NCI-H82 treated with DMSO at 0.1 percent for 48 hours (cell line): ENCODE measurements around the gene GIMAP6.
"Not testable (repeated sequence)": the region's sequence is repeated elsewhere in the genome, so short reads cannot be mapped to it uniquely, and the experiment has no call there.

Experiments used
- DNase-seq: peaks from one replicate; lab custom pipeline; 2025; ENCODE audit not compliant: unreplicated experiment; lab: John Stamatoyannopoulos, UW

The GIMAP6 gene

DNA sequence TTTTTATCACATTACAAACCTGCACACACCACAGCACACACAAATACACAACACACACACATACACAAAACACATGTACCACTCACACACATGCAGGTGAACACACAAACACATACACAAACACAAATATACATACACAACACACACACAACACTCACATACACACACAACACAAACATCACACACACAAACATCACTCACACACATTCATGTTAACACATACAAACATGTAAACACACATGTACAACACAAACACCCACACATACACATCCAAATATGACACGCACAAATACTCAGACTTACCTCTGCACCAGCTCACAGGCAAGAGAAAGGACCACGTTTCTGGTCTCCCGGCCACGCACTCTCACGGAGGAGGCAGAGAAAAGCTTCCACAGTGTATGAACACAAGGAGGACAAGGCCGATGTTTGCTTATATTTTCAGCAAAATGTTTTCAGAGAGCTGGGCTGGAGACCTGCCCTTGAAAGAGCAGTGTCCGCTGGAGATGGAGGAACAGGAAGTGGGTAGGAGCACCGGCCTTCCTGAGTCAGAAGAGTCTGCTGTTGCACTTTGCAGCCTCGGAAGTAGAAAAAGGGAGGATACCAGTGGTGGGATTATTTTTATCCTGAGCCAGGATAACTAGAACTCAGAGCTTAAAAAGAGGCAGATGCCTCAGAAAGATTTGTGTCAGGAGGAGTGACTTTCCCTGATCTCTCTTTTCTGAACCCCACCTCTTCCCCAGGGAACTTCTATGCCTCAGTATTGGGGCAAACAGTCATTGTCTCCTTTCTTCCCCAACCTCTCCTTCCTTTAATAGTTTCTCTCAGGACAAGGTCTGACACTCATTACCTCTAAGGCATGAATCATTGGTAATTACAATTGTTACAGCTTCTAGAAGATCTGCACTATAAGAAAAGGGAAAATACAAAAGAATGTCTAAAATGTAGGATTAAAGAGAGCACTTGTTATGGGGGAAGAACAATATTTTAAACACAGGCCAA, at the start of gene GIMAP6:
TSS of gene GIMAP6 (minus strand) at position 520 of the 999 bp plus-strand sequence. CDS start 2,243 bp downstream, outside the sequence.
- DNase-seq: no peak

DNA sequence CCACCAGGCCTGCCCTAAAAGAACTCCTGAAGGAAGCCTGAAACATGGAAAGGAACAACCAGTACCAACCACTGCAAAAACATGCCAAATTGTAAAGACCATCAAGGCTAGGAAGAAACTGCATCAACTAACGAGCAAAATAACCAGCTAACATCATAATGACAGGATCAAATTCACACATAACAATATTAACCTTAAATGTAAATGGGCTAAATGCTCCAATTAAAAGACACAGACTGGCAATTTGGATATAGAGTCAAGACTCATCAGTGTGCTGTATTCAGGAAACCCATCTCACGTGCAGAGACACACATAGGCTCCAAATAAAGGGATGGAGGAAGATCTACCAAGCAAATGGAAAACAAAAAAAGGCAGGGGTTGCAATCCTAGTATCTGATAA, 48.2 kb upstream of the GIMAP6 start:
- not testable (repeated sequence) for DNase-seq

DNA sequence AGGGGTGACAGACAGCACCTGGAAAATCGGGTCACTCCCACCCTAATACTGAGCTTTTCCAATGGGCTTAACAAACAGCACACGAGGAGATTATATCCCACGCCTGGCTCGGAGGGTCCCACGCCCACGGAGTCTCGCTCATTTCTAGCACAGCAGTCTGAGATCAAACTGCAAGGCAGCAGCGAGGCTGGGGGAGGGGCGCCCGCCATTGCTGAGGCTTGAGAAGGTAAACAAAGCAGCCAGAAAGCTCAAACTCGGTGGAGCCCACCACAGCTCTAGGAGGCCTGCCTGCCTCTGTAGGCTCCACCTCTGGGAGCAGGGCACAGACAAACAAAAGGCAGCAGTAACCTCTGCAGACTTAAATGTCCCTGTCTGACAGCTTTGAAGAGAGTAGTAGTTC, 46.4 kb upstream of the GIMAP6 start:
- DNase-seq: not testable (repeated sequence)

DNA sequence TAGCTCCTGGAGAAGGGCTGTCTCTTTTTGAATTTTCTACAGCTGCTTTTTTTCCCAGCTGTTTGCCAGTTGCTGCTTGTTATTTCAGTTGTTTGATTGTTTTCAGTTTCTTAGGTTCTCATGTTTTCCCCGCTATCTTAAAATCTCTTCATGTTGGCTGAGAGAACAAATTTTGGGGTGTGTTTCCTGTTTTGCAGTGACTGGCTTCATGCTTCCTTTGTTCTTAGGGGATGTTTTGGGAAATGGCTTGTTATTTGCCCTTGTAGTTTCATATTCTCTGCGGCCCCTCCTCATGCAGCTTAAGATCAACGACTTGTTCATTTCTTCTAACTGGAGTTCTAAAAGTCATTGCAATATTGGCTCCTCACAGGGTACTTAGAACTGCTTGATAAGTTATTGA, 44.7 kb upstream of the GIMAP6 start:
- DNase-seq: not testable (repeated sequence)

DNA sequence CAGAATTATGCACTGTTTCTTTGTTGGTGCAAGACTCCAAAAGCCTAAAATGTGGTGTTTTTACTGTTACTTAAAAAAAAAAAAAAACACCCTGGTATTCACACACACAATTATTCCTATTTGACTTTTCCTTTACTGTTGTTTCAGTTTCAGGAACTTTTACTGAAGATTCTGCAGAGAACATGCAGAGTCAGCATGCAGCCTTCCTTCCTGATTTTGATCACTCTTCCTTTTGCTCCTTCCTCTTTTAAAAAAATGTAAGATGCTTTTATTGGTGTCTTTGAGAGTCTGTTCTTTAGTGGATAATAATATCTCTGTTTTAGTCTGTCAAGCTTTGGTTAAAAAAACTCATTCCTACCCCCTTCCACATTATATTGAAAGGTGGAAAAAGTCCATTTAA, 44.1 kb upstream of the GIMAP6 start:
- DNase-seq: not testable (repeated sequence)

DNA sequence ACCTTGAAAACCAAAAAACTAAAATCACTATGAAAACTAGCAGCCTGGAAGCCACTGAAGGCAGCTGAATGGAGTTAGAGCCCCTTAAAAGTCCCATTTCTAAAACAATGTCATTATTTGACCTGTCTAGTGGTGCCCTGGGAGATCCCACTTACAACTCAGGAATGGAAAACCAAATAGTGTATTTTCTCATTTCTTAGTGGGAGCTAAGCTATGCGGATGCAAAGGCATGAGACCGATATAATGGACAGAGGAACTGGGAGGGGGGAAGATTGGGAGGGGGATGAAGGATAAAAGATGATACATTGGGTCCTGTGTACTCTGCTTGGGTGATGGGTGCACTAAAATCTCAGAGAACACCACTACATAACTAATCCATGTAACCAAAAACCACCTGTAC, 43.5 kb upstream of the GIMAP6 start:
- DNase-seq: no peak

DNA sequence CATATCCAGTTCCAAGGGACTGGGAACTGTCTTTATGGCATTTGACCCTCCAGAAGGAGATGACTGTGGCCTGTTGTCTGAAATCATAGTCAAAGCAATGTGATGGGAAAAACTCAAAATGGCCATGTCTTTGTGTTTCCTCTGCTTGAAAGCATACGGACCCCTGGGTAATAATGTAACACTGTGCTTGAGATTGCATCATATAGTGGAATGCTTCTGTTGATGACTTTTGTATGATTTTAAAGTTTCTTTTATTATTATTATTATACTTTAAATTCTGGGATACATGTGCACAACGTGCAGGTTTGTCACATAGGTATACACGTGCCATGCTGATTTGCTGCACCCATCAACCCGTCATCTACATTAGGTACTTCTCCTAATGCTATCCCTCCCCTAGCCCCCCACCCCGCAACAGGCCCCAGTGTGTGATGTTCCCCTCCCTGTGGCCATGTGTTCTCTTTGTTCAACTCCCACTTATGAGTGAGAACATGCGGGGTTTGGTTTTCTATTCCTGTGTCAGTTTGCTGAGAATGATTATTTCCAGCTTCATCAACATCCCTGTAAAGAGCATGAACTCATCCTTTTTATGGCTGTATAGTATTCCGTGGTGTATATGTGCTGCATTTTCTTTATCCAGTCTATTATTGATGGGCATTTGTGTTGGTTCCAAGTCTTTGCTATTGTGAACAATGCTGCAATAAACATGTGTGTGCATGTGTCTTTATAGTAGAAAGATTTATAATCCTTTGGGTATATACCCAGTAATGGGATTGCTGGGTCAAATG, 39.8 kb upstream of the GIMAP6 start:
- not testable (repeated sequence) for DNase-seq

DNA sequence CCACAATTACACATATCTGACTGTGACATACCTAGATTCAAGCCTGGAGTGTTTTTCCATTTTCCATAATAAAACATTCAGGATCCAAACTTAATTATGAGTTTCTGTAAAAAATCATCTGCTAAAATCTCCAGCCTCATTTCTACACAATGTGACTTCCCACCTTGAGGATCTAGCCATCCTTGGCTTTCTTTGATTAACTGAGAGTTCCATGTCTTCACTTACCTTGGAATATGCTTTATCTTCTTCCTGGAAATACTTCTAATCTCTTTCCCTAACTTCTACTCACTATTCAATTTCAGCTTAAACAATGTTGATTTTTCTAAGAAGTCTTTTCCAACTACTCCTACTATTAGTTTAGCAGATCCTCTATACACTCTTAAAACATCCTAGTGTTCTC, 36.8 kb upstream of the GIMAP6 start:
- no peak for DNase-seq

DNA sequence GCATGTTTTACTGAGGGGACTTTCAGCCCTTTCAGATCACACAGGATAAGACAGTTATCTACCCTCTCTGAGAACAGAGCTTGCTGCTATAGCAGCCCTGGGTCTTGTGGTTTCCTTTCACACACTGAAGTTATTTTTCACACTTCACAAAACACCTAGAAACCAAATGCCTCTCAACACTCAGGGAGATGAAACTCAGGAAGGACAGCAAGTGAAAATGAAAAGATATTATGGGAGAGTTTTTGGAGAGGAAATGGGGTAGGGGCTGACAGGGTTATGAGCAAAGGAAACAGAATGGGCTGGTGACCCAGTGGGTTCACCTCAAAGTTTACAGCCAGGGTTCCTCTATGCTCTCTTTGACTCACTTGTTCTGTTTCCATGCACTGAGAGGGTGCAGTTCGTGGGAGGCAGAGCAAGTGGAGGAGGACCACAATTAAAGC, 36.3 kb upstream of the GIMAP6 start:
- no peak for DNase-seq

DNA sequence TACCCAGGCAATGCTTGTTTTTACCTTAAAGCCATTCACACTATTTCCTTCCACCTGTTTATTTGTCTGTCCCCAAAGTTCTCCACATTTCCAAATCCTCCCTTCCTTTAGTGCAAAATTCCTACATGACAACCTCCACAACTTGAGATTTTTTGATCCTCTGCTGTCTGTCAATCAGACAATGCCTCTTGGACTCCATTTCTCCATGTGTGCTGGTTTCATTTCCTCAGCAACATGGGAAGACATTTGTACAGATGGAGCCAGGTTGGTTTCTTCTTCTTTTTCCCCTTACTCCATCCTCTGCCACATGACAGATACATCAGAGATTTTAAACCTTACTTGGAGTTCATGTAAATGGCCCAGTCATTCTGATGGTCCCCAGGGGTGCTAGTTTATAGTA, 34.2 kb upstream of the GIMAP6 start:
- DNase-seq: no peak

DNA sequence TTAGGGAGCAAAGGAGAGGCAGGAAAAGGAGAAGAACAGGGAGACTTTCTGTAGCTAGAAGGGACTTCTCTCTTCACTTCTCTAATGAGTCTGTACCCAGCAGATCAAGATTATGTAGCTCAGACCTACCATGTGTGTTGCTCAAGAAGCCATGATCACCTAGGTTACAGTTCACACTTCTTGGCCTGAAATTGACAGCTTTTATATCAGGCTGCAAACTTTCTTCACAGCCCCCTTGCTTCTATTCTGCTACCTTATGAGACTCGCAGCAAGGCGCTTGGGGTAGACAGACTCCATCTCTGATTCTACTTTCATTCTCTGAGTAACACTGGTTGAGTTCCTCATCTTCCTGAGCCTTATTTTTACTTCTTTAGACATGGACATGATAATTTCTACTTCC, 33.7 kb upstream of the GIMAP6 start:
- no peak for DNase-seq

DNA sequence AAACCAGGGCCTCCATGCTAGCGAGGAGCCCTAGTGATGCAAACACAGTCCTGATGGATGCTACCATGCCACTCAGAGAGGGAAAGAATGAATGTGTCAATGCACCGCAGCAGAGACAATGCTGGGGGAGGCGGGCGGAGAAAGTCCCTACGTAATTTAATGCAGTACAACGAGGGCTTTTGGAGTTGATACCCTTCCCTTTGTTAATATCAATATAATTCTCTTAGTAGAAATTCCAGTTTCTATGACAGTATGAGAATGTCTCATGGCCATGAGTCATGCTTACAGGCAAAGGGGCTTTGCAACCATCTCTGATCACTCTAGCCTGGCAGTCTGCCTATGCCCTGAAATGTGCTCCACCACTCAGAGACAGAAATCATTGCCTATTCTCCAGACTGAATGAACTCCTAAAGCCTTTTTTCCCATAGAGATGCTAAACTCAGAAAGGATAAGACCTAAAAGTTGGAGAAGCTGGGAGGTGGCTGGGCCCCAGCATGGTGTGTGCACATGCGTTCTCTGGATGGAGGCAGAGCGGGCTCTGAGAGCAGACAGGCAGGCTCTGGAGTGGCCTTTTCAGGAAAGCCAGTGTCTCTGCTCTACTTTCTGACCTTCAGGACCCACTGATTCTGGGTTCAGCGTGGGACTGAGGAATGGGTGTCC, 33.0 kb upstream of the GIMAP6 start:
- DNase-seq: no peak

DNA sequence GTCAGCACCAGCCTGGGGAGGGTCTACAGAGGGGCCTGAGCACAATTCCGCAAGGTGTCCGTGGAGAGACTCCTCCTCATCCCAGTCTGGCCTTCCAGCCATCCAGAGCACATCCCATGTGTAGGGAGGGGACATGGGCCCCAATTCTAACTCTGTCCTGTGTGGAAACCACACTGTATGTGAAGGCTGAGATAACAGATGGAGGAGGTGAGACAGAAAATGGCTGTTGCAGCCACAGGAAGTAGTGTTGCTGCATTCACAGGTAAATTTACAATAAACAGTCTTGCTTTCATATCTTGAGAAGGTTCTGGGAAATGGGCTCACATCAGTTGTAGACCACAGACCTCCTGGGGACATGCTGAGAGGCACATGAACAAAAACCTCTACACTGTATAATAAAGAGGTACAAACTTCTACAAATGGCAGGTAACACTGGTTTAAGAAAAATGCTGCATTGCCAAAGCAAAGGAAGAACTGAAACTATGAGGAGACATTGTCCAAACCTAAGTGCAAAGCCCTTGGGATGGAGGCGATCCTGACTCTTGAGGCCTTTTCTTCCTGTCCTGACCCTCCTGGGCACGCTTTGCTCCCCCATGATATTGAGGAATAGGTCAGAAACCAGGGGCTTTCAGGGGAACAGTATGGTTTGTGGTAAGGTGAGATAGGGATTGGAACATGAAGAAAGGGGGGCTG, 31.8 kb upstream of the GIMAP6 start:
- no peak for DNase-seq

DNA sequence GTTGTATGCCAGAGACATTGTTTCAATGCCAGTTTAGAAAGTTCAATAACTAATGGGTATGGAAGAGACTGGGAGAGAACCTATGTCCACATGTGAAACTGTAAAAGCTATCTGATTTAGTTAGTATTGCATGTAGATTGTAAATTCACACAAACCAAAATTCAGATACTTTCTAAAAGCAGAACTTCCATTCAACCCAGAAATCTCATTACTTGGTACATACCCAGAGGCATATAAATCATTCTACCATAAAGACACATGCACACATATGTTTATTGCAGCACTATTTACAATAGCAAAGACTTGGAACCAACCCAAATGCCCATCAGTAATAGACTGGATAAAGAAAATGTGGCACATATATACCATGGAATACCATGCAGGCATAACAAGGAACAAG, 30.6 kb upstream of the GIMAP6 start:
- DNase-seq: not testable (repeated sequence)

DNA sequence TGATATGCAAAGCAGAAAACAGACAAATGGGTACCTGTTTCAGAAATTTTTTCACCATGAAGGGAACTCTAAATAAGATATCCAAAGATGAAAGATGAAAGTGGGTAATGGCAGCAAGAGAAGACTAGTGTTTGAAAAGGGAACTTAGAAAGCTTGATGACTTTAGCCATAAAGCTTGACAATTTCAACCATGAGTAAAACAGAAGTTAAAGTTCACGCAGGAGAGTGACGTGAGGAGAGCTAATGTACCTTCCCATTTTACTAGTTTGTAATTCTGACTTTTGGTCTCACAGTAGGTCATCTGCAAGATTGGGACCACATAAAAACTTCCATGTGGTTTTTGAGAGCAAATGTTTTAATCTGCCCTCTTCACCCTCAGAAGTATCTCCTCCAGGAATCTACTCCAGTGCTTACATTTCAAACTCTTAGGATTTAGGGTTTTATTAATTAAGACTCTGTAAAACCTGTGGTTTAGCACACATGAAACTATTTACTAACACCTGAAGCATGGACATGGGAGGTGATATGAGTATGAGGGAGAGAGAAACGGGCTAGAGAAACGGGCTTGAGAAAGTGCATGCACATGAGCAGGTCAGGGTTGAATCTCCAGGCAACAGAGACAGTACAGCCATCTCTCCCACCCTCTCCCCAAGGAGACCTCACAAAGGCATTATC, 28.9 kb upstream of the GIMAP6 start:
- no peak for DNase-seq

DNA sequence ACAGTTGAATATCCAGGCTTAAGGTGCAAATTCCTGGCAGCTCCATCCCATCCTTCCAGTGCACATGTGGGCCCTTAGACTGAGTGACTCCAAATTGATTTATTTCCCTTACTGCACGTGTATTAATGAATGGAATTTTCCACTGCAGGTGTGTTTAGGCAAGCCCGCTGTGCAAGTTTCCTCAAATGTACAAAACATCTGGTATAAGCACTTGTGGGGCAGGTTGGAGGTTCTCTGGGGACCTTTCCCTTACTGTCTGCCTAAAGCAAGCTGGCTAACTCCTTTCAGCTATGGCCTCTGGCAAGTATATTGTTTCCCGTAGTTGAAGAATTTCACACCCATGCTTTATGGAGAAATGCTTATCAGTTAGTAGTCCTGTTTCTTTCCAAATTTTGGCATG, 25.3 kb upstream of the GIMAP6 start:
- DNase-seq: no peak

DNA sequence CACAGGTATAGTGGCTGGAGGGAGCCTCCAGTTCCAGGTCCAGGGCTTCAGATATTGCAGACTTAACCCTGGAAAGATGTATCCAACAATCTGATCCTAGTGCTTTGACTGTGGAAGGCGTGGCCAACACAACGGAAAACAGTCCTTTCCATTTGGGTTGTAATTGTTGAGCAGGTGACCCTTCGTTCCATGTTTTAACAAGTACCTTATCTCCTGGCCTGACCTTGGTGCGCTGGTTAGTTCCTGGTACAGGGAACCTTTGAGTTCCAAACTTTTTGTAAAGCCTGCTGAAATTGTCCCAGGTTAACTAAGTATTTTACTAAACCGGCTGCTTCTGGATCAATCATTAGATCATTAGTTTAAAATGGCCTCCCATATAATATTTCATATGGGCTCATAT, 23.9 kb upstream of the GIMAP6 start:
- no peak for DNase-seq

DNA sequence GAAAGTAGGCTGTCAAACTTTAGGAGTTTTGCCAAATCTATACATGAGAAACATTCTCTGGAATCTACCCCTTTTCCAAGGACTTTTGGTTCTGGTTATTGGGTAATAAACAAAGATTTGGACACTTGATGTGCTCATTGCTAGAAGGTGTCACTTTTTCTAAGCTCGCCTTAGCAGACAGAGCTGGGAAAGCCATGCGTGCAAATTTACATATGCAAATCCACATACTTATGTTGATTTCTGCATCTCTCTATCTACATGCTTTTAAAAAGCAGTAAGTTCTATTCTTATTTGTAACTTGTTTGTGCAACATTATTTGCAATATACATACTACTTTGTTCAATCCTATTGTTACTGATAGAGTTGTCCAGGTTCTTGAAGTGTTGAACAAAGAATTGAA, 22.5 kb upstream of the GIMAP6 start:
- DNase-seq: no peak

DNA sequence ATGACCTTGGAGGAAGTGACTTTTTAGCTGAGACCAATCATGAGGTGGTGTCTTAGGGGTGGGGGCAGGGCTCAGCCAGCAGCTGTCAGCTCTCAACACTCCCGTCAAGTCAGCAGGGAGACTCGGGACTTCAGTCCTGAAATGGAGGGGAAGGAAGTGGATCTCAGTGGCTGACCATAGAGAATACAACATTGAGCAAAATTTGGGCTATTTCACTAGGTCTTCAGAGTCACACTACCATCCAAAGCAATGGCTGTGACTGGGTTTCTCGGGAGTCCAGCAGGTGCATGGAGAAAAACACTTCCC, 16.8 kb upstream of the GIMAP6 start:
- no peak for DNase-seq

DNA sequence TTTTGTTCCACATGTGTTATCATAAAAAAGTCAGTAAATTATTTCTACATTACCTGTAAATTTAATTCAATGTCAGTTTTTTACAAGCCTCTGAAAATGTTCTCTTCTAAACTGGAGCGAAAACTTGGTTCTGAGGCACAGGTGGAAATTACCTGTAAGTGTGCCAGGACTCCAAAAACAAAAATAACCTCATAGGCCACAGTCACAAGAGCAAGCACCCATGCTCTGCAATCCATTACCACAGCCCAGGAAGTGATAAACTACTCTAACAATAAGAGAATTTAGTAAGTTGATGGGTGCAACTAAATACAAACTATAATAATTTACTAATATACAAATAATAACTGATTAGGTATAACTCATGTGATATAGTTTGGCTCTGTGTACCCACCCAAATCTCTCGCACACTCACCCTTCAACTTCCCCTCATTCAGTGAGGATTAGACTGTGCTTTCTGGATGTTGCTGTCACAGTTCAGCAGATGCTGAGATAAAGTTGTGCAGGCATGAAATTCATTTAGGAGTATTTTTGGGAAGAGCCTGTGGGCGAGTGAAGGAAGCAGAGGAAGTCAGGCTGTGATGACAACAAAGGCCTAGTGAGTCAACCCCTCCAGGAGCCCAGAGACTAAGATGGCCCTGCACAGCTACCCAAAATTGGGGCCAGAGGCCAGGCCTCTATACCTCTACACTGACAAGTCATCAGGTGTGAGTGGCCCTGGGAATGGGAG, 16.3 kb upstream of the GIMAP6 start:
- DNase-seq: no peak
